ENCODE measurements around the gene CSNK1G1.
"Not testable (repeated sequence)": the region's sequence is repeated elsewhere in the genome, so short reads cannot be mapped to it uniquely, and the experiment has no call there.

The CSNK1G1 gene

GRCh38 chr15:64288999-64289398 is 67.0 kb downstream of the CSNK1G1 start:
- in situ Hi-C loops (cut with MboI; ENCODE audit: low sequenced_read_pairs) = no loop called here

DNA sequence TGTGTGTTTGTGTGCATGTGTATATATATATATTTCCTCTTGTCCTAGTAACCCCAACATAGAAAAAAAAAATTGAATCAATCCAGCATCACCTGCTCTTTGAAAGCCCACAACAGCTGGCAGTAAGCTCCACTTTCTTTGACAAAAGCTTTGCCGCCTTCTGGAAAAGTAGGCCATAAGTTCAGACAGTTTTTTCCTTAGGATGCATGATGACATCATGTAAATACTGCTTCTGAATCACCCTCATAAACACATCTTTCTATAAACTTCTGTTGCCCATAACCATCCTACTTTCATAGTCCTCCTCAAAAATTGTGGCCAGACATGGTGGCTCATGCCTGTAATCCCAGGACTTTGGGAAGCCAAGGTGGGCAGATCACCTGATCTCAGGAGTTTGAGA is 67.4 kb downstream of the CSNK1G1 start:
- in situ Hi-C loops (cut with MboI; ENCODE audit: low sequenced_read_pairs) = no loop called here

DNA sequence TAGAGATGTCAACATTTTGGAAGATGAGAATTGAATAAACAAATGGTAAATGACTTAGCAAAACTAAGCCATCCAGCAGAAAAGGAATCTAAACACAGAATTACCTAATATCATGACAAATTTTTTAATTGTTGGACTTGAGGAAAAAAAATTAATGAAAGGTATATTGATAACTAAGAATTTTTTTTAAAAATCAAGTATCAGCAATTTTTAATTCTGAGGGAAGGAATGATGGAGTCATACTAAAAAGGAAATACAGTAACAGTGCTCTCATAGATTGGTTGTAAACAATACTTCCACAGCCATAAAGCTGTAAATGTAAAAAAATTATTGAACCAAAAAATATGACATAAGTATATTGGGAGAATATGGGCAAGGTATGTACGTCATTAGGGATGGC is 68.0 kb downstream of the CSNK1G1 start:
- in situ Hi-C loops (cut with MboI; ENCODE audit: low sequenced_read_pairs) = no loop called here

DNA sequence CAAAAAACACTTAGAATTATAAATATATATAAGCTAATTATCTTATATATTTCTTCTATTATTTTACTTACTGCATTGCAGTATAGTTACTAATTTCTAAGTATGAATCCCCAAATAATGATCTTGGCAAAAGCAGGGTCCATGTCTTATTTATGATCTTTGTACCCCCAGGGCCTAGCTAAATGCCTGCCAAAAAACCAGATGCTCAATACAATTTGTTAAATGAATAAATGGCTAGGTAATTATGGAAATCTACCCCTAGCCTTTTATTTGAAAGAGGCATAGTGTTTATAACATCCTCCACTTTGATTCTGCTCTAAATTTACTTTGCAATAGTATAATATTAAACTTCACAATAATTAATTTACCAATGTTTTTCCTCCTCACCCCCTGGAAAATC is 69.5 kb downstream of the CSNK1G1 start:
- in situ Hi-C loops (cut with MboI; ENCODE audit: low sequenced_read_pairs) = no loop called here

- in situ Hi-C loops (cut with MboI; ENCODE audit: low sequenced_read_pairs) = no loop called here
Observed at GRCh38 chr15:64285871-64286270, 70.1 kb downstream of the CSNK1G1 start.

DNA sequence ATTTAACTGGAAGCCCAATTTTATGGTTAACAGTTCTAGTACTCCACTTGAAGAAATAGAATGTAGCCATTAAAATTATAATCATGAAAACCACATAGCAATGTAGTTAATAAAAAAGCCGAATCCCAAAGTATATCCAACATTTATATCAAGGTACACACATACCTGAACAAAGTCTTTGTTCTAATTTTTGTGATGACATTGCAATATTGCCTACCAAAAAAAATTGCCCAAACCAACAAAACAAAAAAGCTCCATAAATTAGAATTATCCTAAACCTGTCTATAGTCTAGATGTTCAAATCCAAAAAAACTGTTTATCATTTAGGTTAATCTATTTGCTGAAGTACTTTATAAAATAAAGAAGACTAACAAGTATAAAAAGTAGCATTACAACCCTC is 70.8 kb downstream of the CSNK1G1 start:
- in situ Hi-C loops (cut with MboI; ENCODE audit: low sequenced_read_pairs) = no loop called here

GRCh38 chr15:64284042-64284441 is 71.9 kb downstream of the CSNK1G1 start:
- in situ Hi-C loops (cut with MboI; ENCODE audit: low sequenced_read_pairs) = no loop called here

GRCh38 chr15:64282701-64283100 is 73.3 kb downstream of the CSNK1G1 start:
- in situ Hi-C loops (cut with MboI; ENCODE audit: low sequenced_read_pairs) = no loop called here

- in situ Hi-C loops (cut with MboI; ENCODE audit: low sequenced_read_pairs) = no loop called here
Observed at GRCh38 chr15:64279131-64279530, 76.8 kb downstream of the CSNK1G1 start.

- in situ Hi-C loops (cut with MboI; ENCODE audit: low sequenced_read_pairs) = no loop called here
Observed at GRCh38 chr15:64275934-64276333, 80.0 kb downstream of the CSNK1G1 start.

GRCh38 chr15:64274341-64274950 is 81.5 kb downstream of the CSNK1G1 start:
- in situ Hi-C loops (cut with MboI; ENCODE audit: low sequenced_read_pairs) = no loop called here

DNA sequence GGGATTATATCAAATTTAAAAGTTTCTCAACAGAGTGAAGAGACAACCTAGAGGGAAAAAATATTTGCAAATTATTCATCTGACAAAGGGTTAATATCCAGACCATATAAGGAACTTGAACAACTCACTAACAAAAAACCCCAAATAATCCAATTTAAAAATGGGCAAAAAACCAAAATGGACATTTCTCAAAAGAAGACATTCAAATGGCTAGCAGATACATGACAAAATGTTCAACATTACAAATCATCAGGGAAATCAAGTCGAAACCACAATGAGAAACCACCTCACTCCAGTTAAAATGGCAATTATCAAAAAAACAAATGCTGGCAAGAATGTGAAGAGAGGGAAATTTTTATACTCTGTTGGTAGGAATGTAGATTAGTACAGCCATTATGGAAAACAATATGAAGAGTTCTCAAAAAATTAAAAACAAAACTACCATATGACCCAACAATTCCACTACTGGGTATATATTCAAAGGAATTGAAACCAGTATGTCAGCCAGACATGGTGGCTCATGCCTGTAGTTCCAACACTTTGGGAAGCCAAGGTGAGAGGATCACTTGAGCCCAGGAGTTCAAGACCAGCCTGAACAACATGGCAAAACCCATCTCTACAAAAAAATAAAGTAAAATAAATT is 88.5 kb downstream of the CSNK1G1 start:
- in situ Hi-C loops (cut with MboI; ENCODE audit: low sequenced_read_pairs) = no loop called here

GRCh38 chr15:64265188-64265587 is 90.8 kb downstream of the CSNK1G1 start:
- in situ Hi-C loops (cut with MboI; ENCODE audit: low sequenced_read_pairs) = not testable (repeated sequence)

DNA sequence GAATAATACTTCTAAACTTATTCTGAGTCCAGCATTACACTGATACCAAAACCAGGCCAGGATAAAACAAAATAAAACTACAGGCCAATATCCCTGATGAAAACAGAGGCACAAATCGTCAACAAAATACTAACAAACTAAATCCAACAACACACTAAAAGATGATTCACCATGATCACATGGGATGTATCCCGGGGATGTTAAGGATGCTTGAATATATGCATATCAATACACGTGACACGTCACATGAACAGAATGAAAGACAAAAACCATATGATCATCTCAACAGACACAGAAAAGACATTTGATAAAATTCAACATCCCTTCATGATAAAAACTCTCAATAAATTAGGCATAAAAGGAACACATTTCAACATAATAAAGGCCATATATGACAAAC is 91.5 kb downstream of the CSNK1G1 start:
- in situ Hi-C loops (cut with MboI; ENCODE audit: low sequenced_read_pairs) = no loop called here

DNA sequence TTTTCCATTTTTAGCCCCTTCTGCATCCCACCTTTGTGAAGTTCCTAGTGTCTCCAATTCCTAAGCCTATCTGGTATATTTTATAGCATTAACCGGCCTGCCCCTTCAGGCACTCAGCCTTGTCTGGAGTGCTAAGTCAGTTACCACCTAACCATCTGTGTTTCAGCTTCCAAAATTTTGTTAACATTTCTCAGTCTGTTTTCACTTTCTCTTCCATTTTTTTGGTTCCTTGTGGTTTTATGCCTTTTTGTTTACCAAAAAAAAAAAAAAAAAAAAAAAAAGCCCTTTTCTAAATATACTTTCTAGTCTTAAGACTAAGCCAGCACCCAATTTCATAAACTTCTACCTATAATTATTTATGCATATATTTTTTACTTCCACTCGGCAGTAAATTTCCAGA is 92.4 kb downstream of the CSNK1G1 start:
- in situ Hi-C loops (cut with MboI; ENCODE audit: low sequenced_read_pairs) = no loop called here

DNA sequence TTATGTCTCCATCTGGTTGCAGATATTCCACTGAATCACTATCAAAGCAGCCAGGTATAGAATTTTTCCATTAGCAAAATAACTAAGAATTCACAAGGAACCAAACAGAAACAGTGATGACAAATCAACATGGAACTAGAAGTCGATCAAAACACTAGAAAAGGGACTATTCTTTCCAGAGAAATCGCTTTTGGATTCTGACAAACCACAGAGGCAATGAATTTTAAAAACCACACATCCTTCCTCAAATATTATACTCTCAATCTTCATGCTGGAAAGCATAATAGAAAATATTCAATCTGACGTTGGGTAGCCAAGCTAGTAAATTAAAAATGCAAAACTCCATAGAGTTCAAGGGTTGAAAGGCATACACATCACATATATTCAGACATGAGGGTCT is 99.9 kb downstream of the CSNK1G1 start:
- in situ Hi-C loops (cut with MboI; ENCODE audit: low sequenced_read_pairs) = no loop called here

DNA sequence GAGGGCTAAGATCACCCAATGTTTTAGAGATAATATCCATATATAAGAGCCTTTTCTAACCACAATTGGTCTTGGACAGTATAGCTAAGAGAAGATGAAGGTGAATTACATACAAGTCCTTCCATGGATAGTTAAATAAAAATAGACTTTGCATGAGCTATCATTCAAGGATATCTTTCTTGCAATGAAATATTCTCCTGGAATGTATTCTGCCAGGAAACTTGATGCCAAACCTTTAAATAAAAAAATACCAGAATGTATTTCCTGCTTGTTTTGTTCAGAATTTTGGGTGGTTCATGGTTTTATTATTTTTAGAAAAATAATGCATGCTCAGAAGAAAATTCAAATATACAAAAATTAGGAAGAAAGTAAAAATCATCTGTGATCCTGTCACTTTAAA is 104.3 kb downstream of the CSNK1G1 start:
- in situ Hi-C loops (cut with MboI; ENCODE audit: low sequenced_read_pairs) = no loop called here

DNA sequence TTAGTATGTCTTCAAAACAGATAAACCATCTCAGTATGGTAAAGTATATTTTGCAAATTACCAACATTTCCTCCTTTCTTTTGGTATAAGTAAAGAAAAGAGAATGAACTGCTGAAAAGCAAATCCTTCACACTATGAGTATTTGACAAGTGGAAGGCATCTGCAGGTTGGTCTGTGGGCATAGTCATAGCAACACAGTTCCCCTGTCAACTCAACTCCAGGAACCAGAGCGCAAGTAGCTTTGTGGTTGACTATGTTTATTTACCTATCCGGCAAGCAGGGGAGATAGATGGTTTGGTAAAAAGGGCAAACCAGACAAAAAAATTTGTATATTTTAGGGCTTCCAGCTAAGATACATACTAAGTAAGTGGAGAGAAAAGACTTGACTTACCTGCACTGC is 104.9 kb downstream of the CSNK1G1 start:
- in situ Hi-C loops (cut with MboI; ENCODE audit: low sequenced_read_pairs) = no loop called here

GRCh38 chr15:64249883-64250575 is 105.9 kb downstream of the CSNK1G1 start:
- in situ Hi-C loops (cut with MboI; ENCODE audit: low sequenced_read_pairs) = no loop called here

DNA sequence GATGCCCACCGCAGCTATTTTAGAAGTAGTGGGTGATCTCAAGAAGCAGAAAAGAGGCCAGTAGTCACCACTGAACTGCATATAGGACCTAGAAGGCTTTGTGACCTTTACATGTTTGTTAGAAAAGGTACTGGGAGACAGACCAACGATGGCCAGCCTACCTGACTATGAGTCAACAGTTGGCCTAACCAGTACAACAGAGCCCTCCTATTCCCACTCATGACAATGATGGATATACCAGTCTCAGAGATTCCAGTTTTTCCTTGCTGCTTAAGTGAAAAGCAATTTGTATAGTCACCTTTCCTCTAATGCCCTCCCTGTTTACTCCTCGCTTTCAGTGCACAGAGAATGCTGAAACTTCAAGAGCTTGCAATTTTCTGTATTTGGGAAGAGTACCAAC is 106.6 kb downstream of the CSNK1G1 start:
- in situ Hi-C loops (cut with MboI; ENCODE audit: low sequenced_read_pairs) = no loop called here

- in situ Hi-C loops (cut with MboI; ENCODE audit: low sequenced_read_pairs) = no loop called here
Observed at GRCh38 chr15:64247906-64248541, 107.9 kb downstream of the CSNK1G1 start.

- in situ Hi-C loops (cut with MboI; ENCODE audit: low sequenced_read_pairs) = no loop called here
Observed at GRCh38 chr15:64247535-64247905, 108.5 kb downstream of the CSNK1G1 start.

Measured in HL-60/S4 (cell line).